Mucosa of stomach (tissue), 1 donor: ENCODE results near the gene TSPY4.
"Not testable (repeated sequence)": the region's sequence is repeated elsewhere in the genome, so short reads cannot be mapped to it uniquely, and the experiment has no call there.

Experiments used
- H3K27me3 ChIP-seq: one replicate; pipeline ENCODE4 v1.7.0; 2013; ENCODE audit warnings: mild to moderate bottlenecking, low read length; ENCODE audit not compliant: control insufficient read depth, insufficient read depth
- H3K36me3 ChIP-seq: one replicate; pipeline ENCODE4 v1.7.0; 2013; ENCODE audit warnings: low read length; ENCODE audit not compliant: control insufficient read depth, insufficient read depth
- H3K4me1 ChIP-seq: one replicate; pipeline ENCODE4 v1.7.0; 2013; ENCODE audit warnings: mild to moderate bottlenecking, low read length; ENCODE audit not compliant: control insufficient read depth, insufficient read depth
- H3K4me3 ChIP-seq: one replicate; pipeline ENCODE4 v1.7.0; 2013; ENCODE audit warnings: low read length
- H3K9ac ChIP-seq: one replicate; pipeline ENCODE4 v1.7.0; 2013; ENCODE audit warnings: mild to moderate bottlenecking, low read length, moderate library complexity
- H3K9me3 ChIP-seq: one replicate; pipeline ENCODE4 v1.7.0; 2013; ENCODE audit warnings: mild to moderate bottlenecking, low read length, moderate library complexity; ENCODE audit not compliant: control insufficient read depth
- donor health status: Pancreatic carcinoma.

TSPY4 gene

GRCh38 chrY:9337164-9337563 is at the start of gene TSPY4:
Gene TSPY4 (plus strand): TSS chrY:9337464. CDS start chrY:9337510, 46 bp downstream.
- H3K36me3 ChIP-seq, H3K4me1 ChIP-seq, H3K27me3 ChIP-seq, H3K9me3 ChIP-seq, H3K4me3 ChIP-seq, H3K9ac ChIP-seq: not testable (repeated sequence)

GRCh38 chrY:9320996-9321395 is 16.3 kb upstream of the TSPY4 start:
- no peak overlapping the region for H3K9ac ChIP-seq
- no peaks in the 10 kb centered on the region for H3K9me3 ChIP-seq
- H3K36me3 ChIP-seq = no peaks in the 10 kb centered on the region
- H3K4me1 ChIP-seq = no peaks in the 10 kb centered on the region
- H3K4me3 ChIP-seq = no peak overlapping the region
- no peaks in the 10 kb centered on the region for H3K27me3 ChIP-seq

- not testable (repeated sequence) for H3K36me3 ChIP-seq, H3K27me3 ChIP-seq, H3K4me3 ChIP-seq
Measured at GRCh38 chrY:9357497-9357896, 20.2 kb downstream of the TSPY4 start, which contains the start of gene TSPY8. Gene TSPY8 (plus strand): TSS chrY:9357797. CDS start chrY:9357843, 46 bp downstream.

More at GRCh38 chrY:9357497-9357896, 20.2 kb downstream of the TSPY4 start, which contains the start of gene TSPY8:
- not testable (repeated sequence) for H3K9me3 ChIP-seq, H3K9ac ChIP-seq, H3K4me1 ChIP-seq
